K562 (cell line): Measurements from ENCODE around the gene TXNDC8. TPM values are rescaled to one million over a fixed set of nuclear protein-coding genes. Genes with fewer than 3 reads are reported as not detected.

Experiments used
- CC2D1A ChIP-seq: fragments of 450-650 bp; IDR thresholded peaks from 2 replicates; pipeline ENCODE4 v1.6.1; 2017; ENCODE audit warnings: mild to moderate bottlenecking
- CHD1 ChIP-seq: fragments of 200-600 bp; sonication (generic); IDR thresholded peaks from one replicate; pipeline ENCODE4 v1.6.1; 2012; ENCODE audit warnings: mild to moderate bottlenecking, moderate library complexity, low read length, inconsistent platforms
- DDX20 ChIP-seq: fragments of 450-650 bp; IDR thresholded peaks from 2 replicates; pipeline ENCODE4 v1.6.1; 2016; ENCODE audit warnings: missing genetic modification characterization, low read depth, mild to moderate bottlenecking, missing compliant biosample characterization, moderate library complexity
- ESRRA ChIP-seq: fragments of 450-650 bp; IDR thresholded peaks from 2 replicates; pipeline ENCODE4 v1.6.1; 2014; ENCODE audit warnings: low read depth, mild to moderate bottlenecking, moderate library complexity, borderline replicate concordance
- ETS2 ChIP-seq: IDR thresholded peaks from 2 replicates; pipeline ENCODE4 v1.6.1; 2016; ENCODE audit warnings: borderline replicate concordance, missing genetic modification characterization, mild to moderate bottlenecking, moderate library complexity, missing compliant biosample characterization; ENCODE audit not compliant: poor library complexity, severe bottlenecking
- FOXJ2 ChIP-seq: fragments of 200-800 bp; sonication (Bioruptor generic); IDR thresholded peaks from 2 replicates; pipeline ENCODE4 v1.6.1; 2016; ENCODE audit warnings: missing genetic modification characterization, missing compliant biosample characterization
- HDAC2 ChIP-seq: fragments of 450-650 bp; IDR thresholded peaks from 2 replicates; pipeline ENCODE4 v1.6.1; 2016; ENCODE audit warnings: mild to moderate bottlenecking
- HLTF ChIP-seq: fragments of 450-650 bp; IDR thresholded peaks from 2 replicates; pipeline ENCODE4 v1.6.1; 2016
- HMGN3 ChIP-seq: IDR thresholded peaks from 2 replicates; pipeline ENCODE4 v1.6.1; 2011; ENCODE audit warnings: borderline replicate concordance, low read depth, mild to moderate bottlenecking, mixed read lengths, low read length; ENCODE audit not compliant: insufficient read length; ENCODE audit errors: extremely low read depth
- HNRNPUL1 ChIP-seq: fragments of 200-400 bp; formaldehyde crosslinking; IDR thresholded peaks from 2 replicates; pipeline ENCODE4 v1.6.1; 2017; ENCODE audit warnings: low read length
- JUN ChIP-seq, 2 experiments: sonication (generic) in 1 of 2; formaldehyde crosslinking in 1 of 2; IDR thresholded peaks; 2 replicates each; pipeline versions ENCODE4 v1.6.1 to v1.8.0; 2012 to 2022; ENCODE audit warnings: borderline replicate concordance in 2 of 2, mild to moderate bottlenecking in 2 of 2, improper control_type of control experiment in 1 of 2, low read depth in 1 of 2, low read length in 1 of 2, missing genetic modification reagents in 1 of 2
- MCM7 ChIP-seq, 2 experiments: fragments of 450-650 bp; IDR thresholded peaks; 2 replicates each; pipeline ENCODE4 v1.6.1; 2016 to 2018
- MNT ChIP-seq, 2 experiments: fragments of 450-650 bp; conservative IDR thresholded peaks; 2 replicates each; pipeline ENCODE4 v1.6.1; 2017; ENCODE audit warnings: mild to moderate bottlenecking in 2 of 2, moderate library complexity in 2 of 2
- MTA2 ChIP-seq: fragments of 450-650 bp; IDR thresholded peaks from 2 replicates; pipeline ENCODE4 v1.6.1; 2016; ENCODE audit warnings: low read depth
- NKRF ChIP-seq: fragments of 450-650 bp; IDR thresholded peaks from 2 replicates; pipeline ENCODE4 v1.6.1; 2016; ENCODE audit warnings: borderline replicate concordance
- NR3C1 ChIP-seq: sonication (generic); formaldehyde crosslinking; IDR thresholded peaks from 2 replicates; pipeline ENCODE4 v1.8.1; 2022; ENCODE audit warnings: missing genetic modification reagents
- OTX1 ChIP-seq: fragments of 450-650 bp; formaldehyde crosslinking; IDR thresholded peaks from 2 replicates; pipeline ENCODE4 v1.4.0; 2022; ENCODE audit warnings: mild to moderate bottlenecking
- PHB ChIP-seq: fragments of 250-450 bp; sonication (Bioruptor Pico); IDR thresholded peaks from 2 replicates; pipeline ENCODE4 v1.5.0; 2021
- PTBP1 ChIP-seq: fragments of 200-400 bp; formaldehyde crosslinking; IDR thresholded peaks from 2 replicates; pipeline ENCODE4 v1.6.1; 2017; ENCODE audit warnings: low read depth, low read length
- RB1 ChIP-seq: fragments of 450-650 bp; IDR thresholded peaks from 2 replicates; pipeline ENCODE4 v1.6.1; 2017; ENCODE audit warnings: low read depth, mild to moderate bottlenecking
- RBM15 ChIP-seq: fragments of 200-400 bp; formaldehyde crosslinking; IDR thresholded peaks from 2 replicates; pipeline ENCODE4 v1.6.1; 2018; ENCODE audit warnings: mild to moderate bottlenecking, low read length, moderate library complexity; ENCODE audit not compliant: insufficient read depth
- TCF3 ChIP-seq: sonication (generic); formaldehyde crosslinking; IDR thresholded peaks from 2 replicates; pipeline ENCODE4 v1.4.0; 2020; ENCODE audit warnings: mild to moderate bottlenecking, missing genetic modification reagents
- TEAD4 ChIP-seq, 2 experiments: sonication (generic) in 1 of 2; formaldehyde crosslinking in 1 of 2; IDR thresholded peaks; 2 replicates each; pipeline versions ENCODE4 v1.6.1 to v1.8.0; 2012 to 2022; ENCODE audit warnings: borderline replicate concordance in 1 of 2, inconsistent platforms in 1 of 2, low read length in 1 of 2, mild to moderate bottlenecking in 1 of 2, missing genetic modification reagents in 1 of 2
- USF1 ChIP-seq: sonication (generic); formaldehyde crosslinking; IDR thresholded peaks from 2 replicates; pipeline ENCODE4 v1.9.0; 2022; ENCODE audit warnings: mild to moderate bottlenecking, missing genetic modification reagents
- ZBED1 ChIP-seq: IDR thresholded peaks from 2 replicates; pipeline ENCODE4 v1.6.1; 2014
- polyA plus RNA-seq, 8 experiments: library from polyadenylated mRNA; depleted of rRNA in 4 of 8; stranded (reverse) in 5 of 8; unstranded in 3 of 8; fragments of >200 nt; fragmentation: Nextera tagmentation in 2 of 8; fragmentation: Illumina TruSeq in 1 of 8; extraction: Ambion mirVana in 2 of 8; extraction: Trizol in 1 of 8; gene quantifications; 2 replicates each; pipeline versions ENCODE4 v1.2.1 to v1.2.3, GENCODE V29; 2011 to 2014; ENCODE audit warnings: inconsistent platforms in 1 of 8, missing spikeins in 1 of 8
- total RNA-seq, 7 experiments: library from RNA; depleted of rRNA in 6 of 7; stranded (reverse); fragments of >200 nt in 6 of 7; fragmentation: Illumina TruSeq in 2 of 7; extraction: Trizol in 2 of 7; gene quantifications; 2 replicates each; pipeline versions ENCODE4 v1.2.1 to v1.2.3, GENCODE V29; 2011 to 2021; ENCODE audit warnings: low replicate concordance in 1 of 7

TXNDC8 gene
- total and polyA plus RNA-seq, 9 of the 15 experiments (the other 6 are each of a cell fraction or from before 2014, with no cell fraction given) = not detected

GRCh38 chr9:110255463-110256379 lies 81.9 kb downstream of the TXNDC8 start (continued):
- TF ChIP-seq NKRF = peak; percentile 73
- TF ChIP-seq MCM7 (IDR thresholded peaks at IDR 0.05) = no peak
- 0 out of 2 replicates have a peak, but pooled peaks have one; percentile 25 for TF ChIP-seq NR3C1 (CRISPR knock-in tag)
- TF ChIP-seq MNT (conservative IDR thresholded peaks at IDR 0.05) = peak; percentile 79 to 80
- no peak for TF ChIP-seq DDX20 (tag)
- TF ChIP-seq CC2D1A = no peak
- no peak for TF ChIP-seq TCF3 (CRISPR knock-in tag)
- TF ChIP-seq FOXJ2 = no peak
- no peak for TF ChIP-seq HLTF
- TF ChIP-seq RBM15 = no peak
- peak; percentile 55 for TF ChIP-seq USF1 (CRISPR knock-in tag)
- peak; percentile 9; the same call in 1 of the 2 replicates for TF ChIP-seq RB1
- TF ChIP-seq PHB = 0 out of 2 replicates have a peak, but pooled peaks have one; percentile 72
- no peak for TF ChIP-seq HDAC2
- no peak for TF ChIP-seq PTBP1
- TF ChIP-seq MTA2 = no peak
- TF ChIP-seq TEAD4 (IDR thresholded peaks at IDR 0.05; ENCODE audit: low read length) = 0 out of 2 replicates have a peak, but pooled peaks have one; percentile 9
- TF ChIP-seq TEAD4 (CRISPR knock-in tag; IDR thresholded peaks at IDR 0.05; ENCODE audit: borderline replicate concordance) = no peak
- TF ChIP-seq CHD1 = peak; percentile 91
- no peak for TF ChIP-seq ESRRA
- no peak for TF ChIP-seq ZBED1
- no peak for TF ChIP-seq JUN (IDR thresholded peaks at IDR 0.05; ENCODE audit: borderline replicate concordance, low read depth, low read length)
- peak; percentile 47; the same call in 1 of the 2 replicates for TF ChIP-seq JUN (CRISPR knock-in tag; IDR thresholded peaks at IDR 0.05; ENCODE audit: borderline replicate concordance)
- TF ChIP-seq OTX1 (CRISPR knock-in tag) = no peak
- TF ChIP-seq HNRNPUL1 = no peak
- no peak for TF ChIP-seq ETS2 (tag)
- no peak for TF ChIP-seq HMGN3
